Measurements from ENCODE around the gene CDC42BPB.

CDC42BPB gene

GRCh38 chr14:103057372-103058163 lies at the start of gene CDC42BPB:
CDC42BPB (minus strand) TSS chr14:103057549; CDS start chr14:103057173, 376 bp downstream.
- peak; percentile 38 for DNase-seq

- DNase-seq, result no peak
Measured at GRCh38 chr14:103105580-103106150, 48.3 kb upstream of the CDC42BPB start.

- peak; percentile 67 for DNase-seq
Measured at GRCh38 chr14:103104654-103105452, 47.5 kb upstream of the CDC42BPB start.

- no peak for DNase-seq
Measured at GRCh38 chr14:103104389-103104653, 47.0 kb upstream of the CDC42BPB start.

GRCh38 chr14:103103461-103104388 lies 46.4 kb upstream of the CDC42BPB start:
- DNase-seq, result no peak

- no peak for DNase-seq
Measured at GRCh38 chr14:103102689-103103260, 45.4 kb upstream of the CDC42BPB start.

- DNase-seq, result no peak
Measured at GRCh38 chr14:103101963-103102688, 44.8 kb upstream of the CDC42BPB start.

- DNase-seq, result no peak
Measured at GRCh38 chr14:103101257-103101962, 44.1 kb upstream of the CDC42BPB start.

- no peak for DNase-seq
Measured at GRCh38 chr14:103100281-103101121, 43.2 kb upstream of the CDC42BPB start.

- DNase-seq, result no peak
Measured at GRCh38 chr14:103099733-103100280, 42.5 kb upstream of the CDC42BPB start.

GRCh38 chr14:103099081-103099732 lies 41.9 kb upstream of the CDC42BPB start:
- no peak for DNase-seq

- DNase-seq, result no peak
Measured at GRCh38 chr14:103097994-103098957, 40.9 kb upstream of the CDC42BPB start.

GRCh38 chr14:103097244-103097993 lies 40.1 kb upstream of the CDC42BPB start:
- DNase-seq, result no peak

GRCh38 chr14:103096387-103096786 lies 39.0 kb upstream of the CDC42BPB start:
- DNase-seq, result no peak

GRCh38 chr14:103095210-103095778 lies 37.9 kb upstream of the CDC42BPB start:
- DNase-seq, result no peak

GRCh38 chr14:103094406-103095209 lies 37.3 kb upstream of the CDC42BPB start, which contains the start of gene EXOC3L4:
EXOC3L4 (plus strand) TSS chr14:103094725; CDS start chr14:103100220, 5,495 bp downstream.
- no peak for DNase-seq
